Trophoblast cell (in vitro differentiated cells and primary cell): ENCODE results near the gene CMC4.

Source experiments
- DNase-seq, 2 donors: peaks; one replicate each; pipeline ENCODE4 v3.0.0-alpha.2; 2016
- H2AFZ ChIP-seq: 2 replicates; pipeline ENCODE4 v1.6.1; 2013; ENCODE audit warnings: low read length, moderate library complexity, mild to moderate bottlenecking; ENCODE audit not compliant: insufficient read depth, poor library complexity
- H2AK5ac ChIP-seq: 2 replicates; pipeline ENCODE4 v1.6.1; 2013; ENCODE audit warnings: mild to moderate bottlenecking, low read length
- H2BK120ac ChIP-seq: 2 replicates; pipeline ENCODE4 v1.6.1; 2013; ENCODE audit warnings: low read length, mild to moderate bottlenecking, moderate library complexity; ENCODE audit not compliant: insufficient read depth, poor library complexity
- H2BK12ac ChIP-seq: 2 replicates; pipeline ENCODE4 v1.6.1; 2013; ENCODE audit warnings: mild to moderate bottlenecking, low read length, moderate library complexity
- H2BK5ac ChIP-seq: 2 replicates; pipeline ENCODE4 v1.6.1; 2013; ENCODE audit warnings: low read length, low read depth, moderate library complexity, mild to moderate bottlenecking; ENCODE audit not compliant: poor library complexity
- H3K14ac ChIP-seq: 2 replicates; pipeline ENCODE4 v1.6.1; 2013; ENCODE audit warnings: mild to moderate bottlenecking, low read length
- H3K18ac ChIP-seq: 2 replicates; pipeline ENCODE4 v1.6.1; 2013; ENCODE audit warnings: mild to moderate bottlenecking, low read length
- H3K23ac ChIP-seq: 2 replicates; pipeline ENCODE4 v1.6.1; 2013; ENCODE audit warnings: low read length
- H3K27ac ChIP-seq: 2 replicates; pipeline ENCODE4 v1.5.1; 2013; ENCODE audit warnings: low read depth, mild to moderate bottlenecking, inconsistent platforms, low read length, moderate library complexity
- H3K27me3 ChIP-seq: 2 replicates; pipeline ENCODE4 v1.6.1; 2013; ENCODE audit warnings: inconsistent platforms, mild to moderate bottlenecking, low read length, moderate library complexity; ENCODE audit not compliant: insufficient read depth
- H3K36me3 ChIP-seq, 2 experiments: 1 replicate in 1 of 2; 2 replicates in 1 of 2; pipeline ENCODE4 v1.6.1; 2013; ENCODE audit warnings: low read length in 2 of 2, mild to moderate bottlenecking in 2 of 2, moderate library complexity in 1 of 2; ENCODE audit not compliant: insufficient read depth in 2 of 2, control insufficient read depth in 1 of 2
- H3K4ac ChIP-seq: 2 replicates; pipeline ENCODE4 v1.6.1; 2013; ENCODE audit warnings: low read depth, mild to moderate bottlenecking, low read length, moderate library complexity
- H3K4me1 ChIP-seq, 2 experiments: 1 replicate in 1 of 2; 2 replicates in 1 of 2; pipeline ENCODE4 v1.6.1; 2013; ENCODE audit warnings: low read length in 2 of 2, mild to moderate bottlenecking in 2 of 2, moderate library complexity in 1 of 2; ENCODE audit not compliant: insufficient read depth in 2 of 2, control insufficient read depth in 1 of 2
- H3K4me2 ChIP-seq: 2 replicates; pipeline ENCODE4 v1.6.1; 2013; ENCODE audit warnings: inconsistent platforms, mild to moderate bottlenecking, low read length, moderate library complexity
- H3K4me3 ChIP-seq: 2 replicates; pipeline ENCODE4 v1.5.1; 2013; ENCODE audit warnings: mild to moderate bottlenecking, low read depth, low read length, inconsistent platforms
- H3K79me1 ChIP-seq: one replicate; pipeline ENCODE4 v1.6.1; 2013; ENCODE audit warnings: low read length
- H3K79me2 ChIP-seq: 2 replicates; pipeline ENCODE4 v1.6.1; 2013; ENCODE audit warnings: low read length, mild to moderate bottlenecking; ENCODE audit not compliant: control insufficient read depth, insufficient read depth, poor library complexity
- H3K9ac ChIP-seq: 2 replicates; pipeline ENCODE4 v1.6.1; 2013; ENCODE audit warnings: mild to moderate bottlenecking, low read length
- H3K9me3 ChIP-seq: 2 replicates; pipeline ENCODE4 v1.6.1; 2013; ENCODE audit warnings: low read depth, mild to moderate bottlenecking, control low read depth, inconsistent platforms, low read length; ENCODE audit not compliant: insufficient read depth
- H4K12ac ChIP-seq: 2 replicates; pipeline ENCODE4 v1.6.1; 2013; ENCODE audit warnings: low read depth, mild to moderate bottlenecking, low read length, moderate library complexity
- H4K8ac ChIP-seq: 2 replicates; pipeline ENCODE4 v1.6.1; 2013; ENCODE audit warnings: low read depth, mild to moderate bottlenecking, low read length, moderate library complexity
- H4K91ac ChIP-seq: one replicate; pipeline ENCODE4 v1.6.1; 2013; ENCODE audit warnings: low read depth, mild to moderate bottlenecking, low read length, moderate library complexity
- WGBS: extraction: QIAGEN DNeasy Blood & Tissue Kit; methylation state at CpG from one replicate; pipeline ENCODE4 v1.1.7; 2013; ENCODE audit warnings: missing lambda C conversion rate; ENCODE audit not compliant: insufficient read length, insufficient coverage; ENCODE audit errors: extremely low coverage; 5-methylcytosine and 5-hydroxymethylcytosine counted together

CMC4 gene

DNA sequence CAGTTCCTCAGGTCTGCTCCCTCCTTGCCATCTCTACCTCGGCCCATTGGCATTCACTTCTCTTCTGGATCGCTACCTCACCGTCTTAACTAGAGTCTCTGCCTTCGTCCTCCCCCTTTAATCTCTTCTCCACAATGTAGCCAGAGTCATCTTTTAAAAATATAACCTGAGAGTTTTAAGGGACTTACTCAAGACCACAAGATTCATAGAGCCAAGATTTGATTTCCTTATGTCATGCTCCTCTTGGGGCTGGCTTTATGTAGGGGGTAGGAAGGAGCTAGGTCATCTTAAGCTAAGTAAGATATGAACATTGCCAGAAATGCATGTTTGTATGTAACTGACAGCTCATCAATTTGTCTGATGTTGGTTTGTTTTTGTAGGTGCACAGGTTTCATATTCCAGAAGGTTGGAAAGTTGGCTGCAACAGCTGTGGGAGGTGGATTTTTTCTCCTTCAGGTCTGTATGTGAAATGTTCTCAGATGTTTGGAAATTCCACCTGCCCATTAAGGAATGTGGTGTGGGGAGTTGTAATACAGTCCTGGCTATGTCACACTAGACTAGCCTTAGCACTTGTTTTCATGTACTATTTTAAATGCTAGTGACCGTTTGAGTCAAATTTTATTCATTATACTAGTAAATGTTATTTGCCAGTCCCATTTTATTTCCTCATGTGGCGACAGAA, 24.7 kb downstream of the CMC4 start:
- no peak overlapping the region for H2AK5ac ChIP-seq
- no peak overlapping the region for H2BK12ac ChIP-seq
- no CpG with 5 or more reads among the region's 6 CpGs for WGBS
- no peak overlapping the region for H3K4ac ChIP-seq
- H4K8ac ChIP-seq = no peak overlapping the region
- H2AFZ ChIP-seq = no peak overlapping the region
- DNase-seq = no peak
- H3K4me1 ChIP-seq = no peaks in the 10 kb centered on the region
- no peak overlapping the region for H3K9ac ChIP-seq
- H3K27ac ChIP-seq = no peak overlapping the region
- H3K4me2 ChIP-seq = no peak overlapping the region
- H3K23ac ChIP-seq = no peak overlapping the region
- no peak overlapping the region for H3K18ac ChIP-seq
- H4K12ac ChIP-seq = no peak overlapping the region
- H3K36me3 ChIP-seq = peaks cover 2 to 4% of the 10 kb centered on the region in 2 experiments
- H2BK120ac ChIP-seq = no peak overlapping the region
- no peak overlapping the region for H2BK5ac ChIP-seq
- H3K14ac ChIP-seq = no peak overlapping the region
- no peak overlapping the region for H4K91ac ChIP-seq
- H3K79me1 ChIP-seq = no peaks in the 10 kb centered on the region
- no peak overlapping the region for H3K4me3 ChIP-seq
- no peaks in the 10 kb centered on the region for H3K79me2 ChIP-seq
- H3K27me3 ChIP-seq = no peaks in the 10 kb centered on the region
- H3K9me3 ChIP-seq = no peaks in the 10 kb centered on the region

DNA sequence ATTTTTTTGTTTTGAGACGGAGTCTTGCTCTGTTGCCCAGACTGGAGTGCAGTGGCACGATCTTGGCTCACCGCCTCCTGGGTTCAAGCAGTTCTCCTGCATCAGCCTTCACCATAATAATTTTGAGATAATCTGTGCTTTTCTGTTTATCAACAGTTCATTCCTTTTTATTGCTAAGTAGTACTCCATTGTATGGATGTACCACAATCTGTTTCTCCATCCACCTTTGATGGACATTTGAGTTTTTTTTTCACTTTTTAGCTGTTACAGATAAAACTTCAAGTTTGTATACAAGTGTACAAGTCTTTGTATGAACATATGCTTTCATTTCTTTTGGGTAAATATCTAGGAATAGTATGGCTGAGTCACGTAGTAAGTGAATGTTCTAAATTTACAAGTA, 35.2 kb downstream of the CMC4 start:
- WGBS = no CpG with 5 or more reads among the region's 4 CpGs
- Histone ChIP-seq H2BK5ac (no peak overlapping the region), H3K79me2 (no peaks in the 10 kb centered on the region), H3K36me3 (no peaks in the 10 kb centered on the region), H3K27ac (no peak overlapping the region), H3K4ac (no peak overlapping the region), H4K12ac (no peak overlapping the region), H3K23ac (no peak overlapping the region), H2AK5ac (no peak overlapping the region), H3K4me3 (no peak overlapping the region), H4K8ac (no peak overlapping the region), H3K9me3 (no peaks in the 10 kb centered on the region), H3K14ac (no peak overlapping the region), H4K91ac (no peak overlapping the region), H3K18ac (no peak overlapping the region), H3K4me1 (no peaks in the 10 kb centered on the region), H3K9ac (no peak overlapping the region), H3K27me3 (no peaks in the 10 kb centered on the region), H2BK120ac (no peak overlapping the region), H2BK12ac (no peak overlapping the region), H3K4me2 (no peak overlapping the region), H3K79me1 (no peaks in the 10 kb centered on the region), H2AFZ (no peak overlapping the region)
- DNase-seq = no peak

DNA sequence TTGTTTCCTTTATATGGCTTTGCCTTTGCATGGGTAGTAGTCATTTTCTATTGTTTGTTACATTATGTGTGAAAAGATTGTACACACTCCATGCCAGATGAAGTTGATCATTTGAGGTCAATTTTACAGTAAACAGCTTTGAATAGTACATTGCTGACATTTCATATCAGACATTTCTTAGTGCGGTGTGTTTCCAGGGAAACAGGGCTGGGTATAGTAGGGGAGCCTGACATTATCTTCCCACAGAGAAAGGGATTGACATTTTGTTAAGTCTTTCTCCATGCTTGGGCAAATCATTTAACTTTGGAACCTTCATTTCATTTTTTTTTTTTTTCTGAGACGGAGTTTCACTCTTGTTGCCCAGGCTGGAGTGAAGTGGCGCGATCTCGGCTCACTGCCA, 39.3 kb downstream of the CMC4 start:
- no peaks in the 10 kb centered on the region for H3K27me3 ChIP-seq
- no CpG with 5 or more reads among the region's 5 CpGs for WGBS

DNA sequence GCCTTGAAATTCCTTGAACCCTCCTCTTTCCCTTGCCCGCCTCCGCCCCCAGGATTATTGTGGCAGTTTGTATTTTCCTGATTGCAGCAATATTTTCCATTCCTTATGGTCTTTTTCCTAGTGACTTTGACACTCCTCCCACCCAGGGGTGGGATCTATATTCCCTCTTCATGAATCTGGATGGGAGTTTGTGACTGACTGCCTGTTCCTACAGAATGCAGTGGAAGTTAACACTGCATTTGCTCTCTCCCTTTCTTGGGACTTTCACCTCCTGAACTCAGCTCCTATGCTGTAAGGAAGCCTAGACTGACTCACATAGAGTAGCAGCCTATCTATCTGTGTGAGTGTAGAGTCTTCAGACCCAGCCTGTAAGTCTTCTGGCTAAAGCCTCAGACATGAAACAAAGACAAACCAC, 42.1 kb downstream of the CMC4 start:
- no peak overlapping the region for H3K9ac ChIP-seq

More for the DNA sequence above, 39.3 kb downstream of the CMC4 start:
- no peak overlapping the region for H4K12ac ChIP-seq
- no peak overlapping the region for H3K4ac ChIP-seq
- no peaks in the 10 kb centered on the region for H3K36me3 ChIP-seq
- no peak overlapping the region for H2BK120ac ChIP-seq
- H4K8ac ChIP-seq = no peak overlapping the region
- no peak overlapping the region for H2BK5ac ChIP-seq
- H4K91ac ChIP-seq = no peak overlapping the region
- no peak overlapping the region for H3K4me3 ChIP-seq
- peaks cover 5% of the 10 kb centered on the region for H3K79me1 ChIP-seq
- H3K9me3 ChIP-seq = no peaks in the 10 kb centered on the region
- no peak overlapping the region for H2AFZ ChIP-seq
- no peak overlapping the region for H3K14ac ChIP-seq
- no peak overlapping the region for H3K18ac ChIP-seq
- H3K23ac ChIP-seq = no peak overlapping the region
- H3K4me2 ChIP-seq = no peak overlapping the region
- no peak overlapping the region for H3K27ac ChIP-seq
- no peak overlapping the region for H2AK5ac ChIP-seq
- H3K4me1 ChIP-seq = no peaks in the 10 kb centered on the region
- H2BK12ac ChIP-seq = no peak overlapping the region
- DNase-seq = no peak
- H3K79me2 ChIP-seq = peaks cover 5% of the 10 kb centered on the region
- no peak overlapping the region for H3K9ac ChIP-seq

More for the DNA sequence above, 42.1 kb downstream of the CMC4 start:
- H2BK120ac ChIP-seq = no peak overlapping the region
- no peak overlapping the region for H2BK12ac ChIP-seq
- H4K8ac ChIP-seq = no peak overlapping the region
- H2AK5ac ChIP-seq = no peak overlapping the region
- no peak overlapping the region for H3K18ac ChIP-seq
- no CpG with 5 or more reads among the region's 2 CpGs for WGBS
- no peak overlapping the region for H2AFZ ChIP-seq
- no peak for DNase-seq
- H2BK5ac ChIP-seq = no peak overlapping the region
- no peaks in the 10 kb centered on the region for H3K36me3 ChIP-seq
- peaks cover 5% of the 10 kb centered on the region for H3K79me2 ChIP-seq
- H3K79me1 ChIP-seq = peaks cover 5% of the 10 kb centered on the region
- H3K14ac ChIP-seq = no peak overlapping the region
- H3K9me3 ChIP-seq = no peaks in the 10 kb centered on the region
- H3K4ac ChIP-seq = no peak overlapping the region
- no peaks in the 10 kb centered on the region for H3K4me1 ChIP-seq
- H3K27me3 ChIP-seq = no peaks in the 10 kb centered on the region
- H3K23ac ChIP-seq = no peak overlapping the region
- no peak overlapping the region for H3K4me3 ChIP-seq
- H4K91ac ChIP-seq = no peak overlapping the region
- no peak overlapping the region for H3K4me2 ChIP-seq
- H4K12ac ChIP-seq = no peak overlapping the region
- H3K27ac ChIP-seq = no peak overlapping the region
